Esophagus muscularis mucosa (tissue), 4 donors: ENCODE measurements around the gene ADAM19. TPM values are rescaled to one million over a fixed set of nuclear protein-coding genes. Genes with fewer than 3 reads are reported as not detected.

Experiments
- DNase-seq: peaks from one replicate; pipeline ENCODE4 v3.0.0-alpha.2; 2017; ENCODE audit errors: extremely low spot score
- H3K27ac ChIP-seq, 4 donors: fragments of 200-600 bp; sonication (generic); replicated peaks in 1 of 4; 1 replicate in 3 of 4; 2 replicates in 1 of 4; pipeline ENCODE4 v1.5.1; 2016 to 2019; ENCODE audit warnings: mild to moderate bottlenecking in 1 of 4
- H3K27me3 ChIP-seq, 4 donors: fragments of 200-600 bp; sonication (generic); one replicate each; pipeline versions ENCODE4 v1.5.1 to v1.6.0; 2016 to 2019
- H3K36me3 ChIP-seq, 4 donors: fragments of 200-600 bp; sonication (generic); one replicate each; pipeline ENCODE4 v1.5.1; 2016 to 2019
- H3K4me1 ChIP-seq, 4 donors: fragments of 200-600 bp; sonication (generic); one replicate each; pipeline ENCODE4 v1.5.1; 2016 to 2019
- H3K4me3 ChIP-seq, 4 donors: fragments of 200-600 bp; sonication (generic); 1 replicate in 2 of 4; 2 replicates in 2 of 4; pipeline ENCODE4 v1.5.1; 2016 to 2019; ENCODE audit warnings: mild to moderate bottlenecking in 4 of 4, moderate library complexity in 1 of 4
- H3K9me3 ChIP-seq, 4 donors: fragments of 200-600 bp; sonication (generic); 1 replicate in 3 of 4; 2 replicates in 1 of 4; pipeline ENCODE4 v1.5.1; 2016 to 2019
- EP300 ChIP-seq: sonication (generic); formaldehyde crosslinking; IDR thresholded peaks from one replicate; pipeline ENCODE4 v1.6.1; 2017; ENCODE audit warnings: antibody characterized with exemption
- POLR2A ChIP-seq: fragments of 450-650 bp; IDR thresholded peaks from one replicate; pipeline ENCODE4 v1.6.1; 2017; ENCODE audit warnings: antibody characterized with exemption, moderate library complexity, mild to moderate bottlenecking, low read depth
- POLR2AphosphoS5 ChIP-seq, 2 donors: sonication (generic); formaldehyde crosslinking; IDR thresholded peaks; one replicate each; pipeline ENCODE4 v1.6.1; 2017; ENCODE audit warnings: antibody characterized with exemption in 2 of 2
- WGBS: methylation state at CpG from one replicate; pipeline ENCODE4 v1.1.5; 2018; 5-methylcytosine and 5-hydroxymethylcytosine counted together
- intact Hi-C: fragments of 100-400 bp; cut with DNase I; formaldehyde crosslinking; loops from one replicate; pipeline ENCODE4 v1.15.1; 2023
- total RNA-seq, 4 donors: library from RNA; depleted of rRNA; stranded (reverse); fragments of >200 nt; gene quantifications; one replicate each; pipeline versions ENCODE4 v1.1.0 to v1.2.1, GENCODE V29; 2016
- TF ChIP-seq, protein P1 (sequence below), 3 experiments: fragments of 200-600 bp in 2 of 3; fragments of 450-650 bp in 1 of 3; sonication (generic) in 2 of 3; IDR thresholded peaks; one replicate each; pipeline ENCODE4 v1.5.1; 2017 to 2019; ENCODE audit warnings: antibody characterized with exemption in 3 of 3, mild to moderate bottlenecking in 2 of 3, moderate library complexity in 1 of 3

Gene ADAM19
- total RNA-seq, 4 donors from 2014 or later, result 25.0 to 43.6 (median 28.1) TPM

DNA sequence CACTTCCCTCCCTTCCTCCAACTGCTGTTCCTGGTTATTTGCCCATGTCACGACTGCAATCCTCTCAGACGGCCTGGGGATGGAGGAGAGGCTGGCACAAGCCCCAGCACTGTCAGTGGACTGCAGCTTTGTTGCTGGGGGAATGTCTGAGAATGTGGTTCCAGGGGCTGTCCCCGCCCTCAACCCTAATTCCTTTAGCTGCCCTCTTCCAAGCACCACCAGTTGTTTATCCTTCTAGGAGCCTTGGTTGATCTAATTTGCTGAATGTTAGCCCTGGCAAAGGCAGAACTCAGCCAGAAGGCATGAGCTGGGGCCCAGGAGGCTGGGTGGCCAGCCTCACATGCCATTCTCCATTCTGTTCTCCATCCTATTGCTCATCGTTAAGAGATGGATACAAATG, 51.6 kb downstream of the ADAM19 start:
- Histone ChIP-seq H3K4me3 (no peak overlapping the region), H3K36me3 (peaks cover 0 to 8% (median 4%) of the 10 kb centered on the region in 4 donors), H3K9me3 (no peaks in the 10 kb centered on the region), H3K27me3 (no peaks in the 10 kb centered on the region), H3K4me1 (peaks cover 23 to 96% (median 85%) of the 10 kb centered on the region in 4 donors), H3K27ac (peak overlapping the region; percentile 78 to 90 (median 88))
- peak; percentile 56 to 60 for TF ChIP-seq POLR2AphosphoS5 (IDR thresholded peaks at IDR 0.05)
- TF ChIP-seq, protein P1, sequence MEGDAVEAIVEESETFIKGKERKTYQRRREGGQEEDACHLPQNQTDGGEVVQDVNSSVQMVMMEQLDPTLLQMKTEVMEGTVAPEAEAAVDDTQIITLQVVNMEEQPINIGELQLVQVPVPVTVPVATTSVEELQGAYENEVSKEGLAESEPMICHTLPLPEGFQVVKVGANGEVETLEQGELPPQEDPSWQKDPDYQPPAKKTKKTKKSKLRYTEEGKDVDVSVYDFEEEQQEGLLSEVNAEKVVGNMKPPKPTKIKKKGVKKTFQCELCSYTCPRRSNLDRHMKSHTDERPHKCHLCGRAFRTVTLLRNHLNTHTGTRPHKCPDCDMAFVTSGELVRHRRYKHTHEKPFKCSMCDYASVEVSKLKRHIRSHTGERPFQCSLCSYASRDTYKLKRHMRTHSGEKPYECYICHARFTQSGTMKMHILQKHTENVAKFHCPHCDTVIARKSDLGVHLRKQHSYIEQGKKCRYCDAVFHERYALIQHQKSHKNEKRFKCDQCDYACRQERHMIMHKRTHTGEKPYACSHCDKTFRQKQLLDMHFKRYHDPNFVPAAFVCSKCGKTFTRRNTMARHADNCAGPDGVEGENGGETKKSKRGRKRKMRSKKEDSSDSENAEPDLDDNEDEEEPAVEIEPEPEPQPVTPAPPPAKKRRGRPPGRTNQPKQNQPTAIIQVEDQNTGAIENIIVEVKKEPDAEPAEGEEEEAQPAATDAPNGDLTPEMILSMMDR (IDR thresholded peaks at IDR 0.05), result no peak
- DNase-seq, result no peak
- intact Hi-C loops, result no loop called here
- WGBS, result 46% methylated on average over 4 of the region's 4 CpGs

DNA sequence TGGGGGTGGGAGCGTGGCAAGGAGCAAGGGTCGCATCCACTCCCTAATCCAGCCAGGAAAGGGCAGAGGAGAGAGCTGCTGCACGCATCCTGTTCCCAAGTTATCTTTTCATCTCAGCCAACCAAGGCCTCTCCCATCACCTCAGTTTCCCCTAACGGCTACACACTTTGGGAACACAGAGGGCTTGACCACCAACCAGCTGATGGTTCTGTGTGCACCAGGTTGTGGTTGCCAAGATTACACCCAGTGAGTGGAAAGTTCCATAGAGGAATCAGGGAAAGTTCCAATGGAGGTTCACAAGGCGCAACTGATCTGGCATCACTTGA, 53.9 kb downstream of the ADAM19 start:
- H3K27me3 ChIP-seq, result no peaks in the 10 kb centered on the region
- WGBS, result 80% methylated on average over 1 of the region's 5 CpGs
- H3K36me3 ChIP-seq, result peaks cover 0 to 8% (median 4%) of the 10 kb centered on the region in 4 donors
- H3K27ac ChIP-seq, result peak overlapping the region; percentile 86 to 90 (median 88)
- no peak overlapping the region for H3K4me3 ChIP-seq
- DNase-seq, result no peak
- intact Hi-C loops, result no loop called here
- no peaks in the 10 kb centered on the region for H3K9me3 ChIP-seq
- peaks cover 24 to 94% (median 81%) of the 10 kb centered on the region in 4 donors for H3K4me1 ChIP-seq
- TF ChIP-seq EP300, result no peak
- TF ChIP-seq POLR2AphosphoS5 (IDR thresholded peaks at IDR 0.05), result no peak
- TF ChIP-seq, protein P1 (IDR thresholded peaks at IDR 0.05), result no peak
- TF ChIP-seq POLR2A, result no peak

DNA sequence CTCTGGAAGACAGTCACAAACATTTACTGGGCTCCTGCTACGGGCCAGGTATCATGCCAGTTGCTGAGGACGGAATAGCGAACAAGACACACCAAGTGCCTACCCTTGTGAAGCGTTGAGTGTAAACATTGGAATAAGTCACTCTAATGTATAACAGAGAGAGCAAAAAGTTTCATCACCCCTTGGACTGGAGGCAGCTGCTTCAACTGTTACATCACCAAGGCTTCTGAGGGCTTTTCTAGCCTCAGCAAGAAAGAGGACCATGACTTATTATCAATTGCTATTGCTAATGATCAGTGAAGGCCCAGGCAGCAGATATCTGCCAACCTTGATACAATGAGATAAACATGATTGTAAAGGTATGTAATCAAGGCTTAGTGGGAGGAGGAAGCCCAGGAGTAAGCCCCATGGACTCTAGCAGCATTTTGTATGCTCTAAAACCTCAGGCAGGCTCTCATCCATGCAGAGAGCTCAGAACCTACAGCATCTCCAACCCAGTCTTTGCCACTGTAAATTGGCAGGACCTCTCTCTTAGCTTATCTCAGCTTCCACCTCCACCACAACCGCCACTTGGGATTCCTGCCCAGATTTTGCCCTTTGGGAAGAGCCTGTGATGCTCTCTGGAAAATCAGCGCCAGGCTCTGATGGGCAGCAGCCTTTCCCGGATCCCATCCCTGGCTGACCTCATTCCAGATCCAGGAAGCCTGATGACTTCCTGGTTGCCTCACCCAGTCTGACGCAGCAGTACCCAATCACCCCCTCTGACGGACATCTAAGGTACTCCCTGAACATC, 54.5 kb downstream of the ADAM19 start:
- H3K9me3 ChIP-seq, result no peaks in the 10 kb centered on the region
- H3K27ac ChIP-seq, result peak overlapping the region; percentile 86 to 90 (median 88)
- no peak overlapping the region for H3K4me3 ChIP-seq
- no peaks in the 10 kb centered on the region for H3K27me3 ChIP-seq
- H3K4me1 ChIP-seq, result peaks cover 29 to 94% (median 81%) of the 10 kb centered on the region in 4 donors
- 65% methylated on average over 7 of the region's 9 CpGs for WGBS
- TF ChIP-seq EP300 (peak; percentile 78), POLR2A (no peak), POLR2AphosphoS5 (IDR thresholded peaks at IDR 0.05) (peak in 1 of 2 donors; percentile 11)
- TF ChIP-seq, protein P1 (IDR thresholded peaks at IDR 0.05), result no peak
- DNase-seq, result no peak
- peaks cover 0 to 8% (median 4%) of the 10 kb centered on the region in 4 donors for H3K36me3 ChIP-seq
- intact Hi-C loops, result no loop called here

DNA sequence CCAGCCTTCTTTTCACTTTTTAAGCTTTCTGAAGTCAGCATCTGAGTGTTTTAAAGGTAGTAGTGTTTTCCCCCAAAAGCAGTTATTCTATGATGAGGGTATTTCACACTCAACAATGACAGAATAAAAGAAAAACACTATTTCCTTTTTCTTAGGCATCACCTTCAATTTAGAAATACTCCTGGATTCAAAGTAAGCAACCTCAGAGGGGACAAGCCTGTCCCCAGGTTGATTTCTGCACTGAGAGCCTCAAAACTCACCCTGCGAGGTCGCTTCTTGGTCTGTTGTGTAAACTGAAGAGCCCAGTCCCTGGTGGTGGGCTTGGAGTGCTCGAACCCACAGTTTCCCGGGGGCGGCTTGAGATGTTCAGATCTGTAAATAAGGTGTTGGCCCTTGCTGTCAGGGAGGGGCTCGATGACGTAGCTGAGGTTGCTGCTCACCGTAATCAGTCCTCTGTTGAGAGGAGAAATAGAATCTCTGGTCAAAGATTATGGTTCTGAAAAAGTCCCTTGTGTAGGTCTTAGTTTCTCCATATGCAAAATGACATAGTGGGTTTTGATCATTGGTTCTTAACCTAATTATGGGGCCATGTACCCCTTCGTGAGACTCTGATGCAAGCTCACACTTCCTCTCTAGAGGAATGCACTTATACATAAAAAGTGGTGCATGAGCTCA, 55.9 kb downstream of the ADAM19 start:
- DNase-seq, result no peak

More for the DNA sequence above, 55.9 kb downstream of the ADAM19 start:
- 95% methylated on average over 9 of the region's 9 CpGs for WGBS
- H3K9me3 ChIP-seq, result no peaks in the 10 kb centered on the region
- H3K27ac ChIP-seq, result peak overlapping the region; percentile 86 to 90 (median 88)
- intact Hi-C loops, result loop anchor here (5.0 kb wide), 1 partner anchor 43 kb away; no protein-coding TSS in a partner anchor
- H3K27me3 ChIP-seq, result no peaks in the 10 kb centered on the region
- peaks cover 0 to 8% (median 4%) of the 10 kb centered on the region in 4 donors for H3K36me3 ChIP-seq
- H3K4me3 ChIP-seq, result no peak overlapping the region
- peaks cover 29 to 95% (median 83%) of the 10 kb centered on the region in 4 donors for H3K4me1 ChIP-seq
- TF ChIP-seq, protein P1 (IDR thresholded peaks at IDR 0.05), result no peak
- no peak for TF ChIP-seq POLR2A
- TF ChIP-seq POLR2AphosphoS5 (IDR thresholded peaks at IDR 0.05), result no peak
